ENCODE results near the gene DBN1. TPM values are rescaled to one million over a fixed set of nuclear protein-coding genes. Genes with fewer than 3 reads are reported as not detected.

The DBN1 gene
- total RNA-seq, 1 experiment from 2014 or later = 144 TPM

GRCh38 chr5:177466861-177467260 lies 6.6 kb downstream of the DBN1 start:
- ChIA-PET CTCF (no interaction called here), POLR2A (no interaction called here)
- no peak for DNase-seq
- Mint-ChIP-seq H3K4me1 (ENCODE audit: low read depth, unreplicated experiment) (peaks cover 24% of the 10 kb centered on the region), H3K9me3 (ENCODE audit: unreplicated experiment) (no peaks in the 10 kb centered on the region), H3K36me3 (ENCODE audit: insufficient read depth, unreplicated experiment) (peaks cover 77% of the 10 kb centered on the region), H3K27ac (ENCODE audit: unreplicated experiment) (peak overlapping the region; percentile 30), H3K27me3 (ENCODE audit: insufficient read depth, unreplicated experiment) (no peaks in the 10 kb centered on the region), H3K4me3 (ENCODE audit: unreplicated experiment) (no peak overlapping the region)
- H3K9me3 ChIP-seq = no peaks in the 10 kb centered on the region
- TF ChIP-seq, protein P1, sequence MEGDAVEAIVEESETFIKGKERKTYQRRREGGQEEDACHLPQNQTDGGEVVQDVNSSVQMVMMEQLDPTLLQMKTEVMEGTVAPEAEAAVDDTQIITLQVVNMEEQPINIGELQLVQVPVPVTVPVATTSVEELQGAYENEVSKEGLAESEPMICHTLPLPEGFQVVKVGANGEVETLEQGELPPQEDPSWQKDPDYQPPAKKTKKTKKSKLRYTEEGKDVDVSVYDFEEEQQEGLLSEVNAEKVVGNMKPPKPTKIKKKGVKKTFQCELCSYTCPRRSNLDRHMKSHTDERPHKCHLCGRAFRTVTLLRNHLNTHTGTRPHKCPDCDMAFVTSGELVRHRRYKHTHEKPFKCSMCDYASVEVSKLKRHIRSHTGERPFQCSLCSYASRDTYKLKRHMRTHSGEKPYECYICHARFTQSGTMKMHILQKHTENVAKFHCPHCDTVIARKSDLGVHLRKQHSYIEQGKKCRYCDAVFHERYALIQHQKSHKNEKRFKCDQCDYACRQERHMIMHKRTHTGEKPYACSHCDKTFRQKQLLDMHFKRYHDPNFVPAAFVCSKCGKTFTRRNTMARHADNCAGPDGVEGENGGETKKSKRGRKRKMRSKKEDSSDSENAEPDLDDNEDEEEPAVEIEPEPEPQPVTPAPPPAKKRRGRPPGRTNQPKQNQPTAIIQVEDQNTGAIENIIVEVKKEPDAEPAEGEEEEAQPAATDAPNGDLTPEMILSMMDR (IDR thresholded peaks at IDR 0.05; ENCODE audit: insufficient read depth in 1 of 2, low read depth in 1 of 2, low read length in 1 of 2, severe bottlenecking in 1 of 2, unreplicated experiment in 1 of 2) = no peak
- peaks cover 9% of the 10 kb centered on the region for H3K36me3 ChIP-seq (ENCODE audit: control insufficient read depth, insufficient read depth, low read length)
- no TSS peak for BruUV-seq (replicated peaks)
- no peak overlapping the region for H3K4me3 ChIP-seq (ENCODE audit: low read depth, low read length)
- intact Hi-C loops (cut with micrococcal nuclease; ENCODE audit: unreplicated experiment) = no loop called here
- H3K4me1 ChIP-seq = peaks cover 35% of the 10 kb centered on the region
- H3K27me3 ChIP-seq (replicated peaks; ENCODE audit: control insufficient read depth, insufficient read depth, low read length) = no peaks in the 10 kb centered on the region

DNA sequence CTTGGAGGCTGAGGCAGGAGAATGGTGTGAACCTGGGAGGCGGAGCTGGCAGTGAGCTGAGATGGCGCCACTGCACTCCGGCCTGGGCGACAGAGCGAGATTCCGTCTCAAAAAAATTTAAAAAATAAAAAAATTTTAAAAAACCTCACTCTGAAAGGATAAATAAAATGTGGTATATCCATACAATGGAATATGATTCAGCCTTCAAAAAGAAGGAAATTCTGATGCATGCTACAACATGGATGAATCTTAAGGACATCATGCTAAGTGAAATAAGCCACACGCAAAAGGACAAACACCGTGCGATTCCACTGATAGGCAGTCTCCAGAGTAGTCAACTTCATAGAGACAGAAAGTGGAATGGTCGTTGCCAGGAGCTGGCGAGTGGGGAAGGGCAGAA lies 8.4 kb downstream of the DBN1 start:
- H3K4me3 Mint-ChIP-seq (ENCODE audit: unreplicated experiment) = no peak overlapping the region
- H3K27ac Mint-ChIP-seq (ENCODE audit: unreplicated experiment) = no peak overlapping the region
- Histone ChIP-seq H3K4me1 (peaks cover 18% of the 10 kb centered on the region), H3K9me3 (no peaks in the 10 kb centered on the region), H3K4me3 (ENCODE audit: low read depth, low read length) (no peak overlapping the region), H3K36me3 (ENCODE audit: control insufficient read depth, insufficient read depth, low read length) (peaks cover 9% of the 10 kb centered on the region), H3K27me3 (replicated peaks; ENCODE audit: control insufficient read depth, insufficient read depth, low read length) (no peaks in the 10 kb centered on the region)
- POLR2A ChIA-PET = no interaction called here
- BruUV-seq (replicated peaks) = no TSS peak
- CTCF ChIA-PET = no interaction called here
- H3K27me3 Mint-ChIP-seq (ENCODE audit: insufficient read depth, unreplicated experiment) = no peaks in the 10 kb centered on the region
- peaks cover 93% of the 10 kb centered on the region for H3K36me3 Mint-ChIP-seq (ENCODE audit: insufficient read depth, unreplicated experiment)
- intact Hi-C loops (cut with micrococcal nuclease; ENCODE audit: unreplicated experiment) = no loop called here
- DNase-seq = no peak
- no peaks in the 10 kb centered on the region for H3K9me3 Mint-ChIP-seq (ENCODE audit: unreplicated experiment)
- peaks cover 23% of the 10 kb centered on the region for H3K4me1 Mint-ChIP-seq (ENCODE audit: low read depth, unreplicated experiment)
- TF ChIP-seq, protein P1 (IDR thresholded peaks at IDR 0.05; ENCODE audit: insufficient read depth in 1 of 2, low read depth in 1 of 2, low read length in 1 of 2, severe bottlenecking in 1 of 2, unreplicated experiment in 1 of 2) = no peak

- TF ChIP-seq, protein P1 (IDR thresholded peaks at IDR 0.05; ENCODE audit: insufficient read depth in 1 of 2, low read depth in 1 of 2, low read length in 1 of 2, severe bottlenecking in 1 of 2, unreplicated experiment in 1 of 2) = no peak
- intact Hi-C loops (cut with micrococcal nuclease; ENCODE audit: unreplicated experiment) = no loop called here
- Histone ChIP-seq H3K27me3 (replicated peaks; ENCODE audit: control insufficient read depth, insufficient read depth, low read length) (no peaks in the 10 kb centered on the region), H3K4me3 (ENCODE audit: low read depth, low read length) (no peak overlapping the region), H3K36me3 (ENCODE audit: control insufficient read depth, insufficient read depth, low read length) (peaks cover 7% of the 10 kb centered on the region), H3K9me3 (no peaks in the 10 kb centered on the region), H3K4me1 (no peaks in the 10 kb centered on the region)
- peak overlapping the region; percentile 63 for H3K27ac Mint-ChIP-seq (ENCODE audit: unreplicated experiment)
- no peaks in the 10 kb centered on the region for H3K27me3 Mint-ChIP-seq (ENCODE audit: insufficient read depth, unreplicated experiment)
- H3K9me3 Mint-ChIP-seq (ENCODE audit: unreplicated experiment) = no peaks in the 10 kb centered on the region
- CTCF ChIA-PET = no interaction called here
- H3K36me3 Mint-ChIP-seq (ENCODE audit: insufficient read depth, unreplicated experiment) = peaks cover 90% of the 10 kb centered on the region
- DNase-seq = no peak
- BruUV-seq (replicated peaks) = no TSS peak
- POLR2A ChIA-PET = no interaction called here
- H3K4me3 Mint-ChIP-seq (ENCODE audit: unreplicated experiment) = no peak overlapping the region
- H3K4me1 Mint-ChIP-seq (ENCODE audit: low read depth, unreplicated experiment) = peaks cover 6% of the 10 kb centered on the region
Observed at GRCh38 chr5:177462021-177462670, 11.3 kb downstream of the DBN1 start.

Measured in Caco-2 (cell line).